ENCODE measurements around the gene PNPLA7. TPM values are rescaled to one million over a fixed set of nuclear protein-coding genes. Genes with fewer than 3 reads are reported as not detected.

The PNPLA7 gene
- total and polyA plus RNA-seq, 2 of the 4 experiments (the other 2 are of a cell fraction) = under 0.01 to 0.89 TPM

GRCh38 chr9:137429974-137430722, 120.1 kb downstream of the PNPLA7 start:
- BruUV-seq (replicated peaks) = no TSS peak
- Histone ChIP-seq H3K27ac (ENCODE audit: insufficient read depth, low read length) (no peak overlapping the region), H2BK5ac (ENCODE audit: low read depth, low read length, poor library complexity, severe bottlenecking) (no peak overlapping the region), H4K5ac (ENCODE audit: low read depth, low read length) (no peak overlapping the region), H2AK5ac (ENCODE audit: low read depth, low read length) (no peak overlapping the region), H3K4me3 (ENCODE audit: insufficient read depth, low read depth, low read length) (no peak overlapping the region), H3K23ac (ENCODE audit: low read depth, low read length) (no peak overlapping the region), H3K79me1 (ENCODE audit: low read depth in 1 of 2, low read length in 2 of 2) (no peaks in the 10 kb centered on the region), H3K18ac (ENCODE audit: low read depth, low read length) (no peak overlapping the region), H3K4me2 (ENCODE audit: low read depth, low read length) (no peak overlapping the region), H3K36me3 (ENCODE audit: control insufficient read depth, insufficient read depth, low read length) (no peaks in the 10 kb centered on the region), H3K9me1 (ENCODE audit: insufficient read depth, low read length) (no peaks in the 10 kb centered on the region), H3K9me3 (ENCODE audit: control insufficient read depth, insufficient read depth, low read length) (no peaks in the 10 kb centered on the region), H3K9ac (ENCODE audit: low read depth, low read length) (no peak overlapping the region), H3K14ac (replicated peaks; ENCODE audit: low read depth, low read length) (no peak overlapping the region), H4K20me1 (ENCODE audit: insufficient read depth, low read length) (no peaks in the 10 kb centered on the region), H2BK20ac (ENCODE audit: low read depth, low read length) (no peak overlapping the region), H3K4ac (ENCODE audit: low read depth, low read length) (no peak overlapping the region), H3K56ac (ENCODE audit: extremely low read depth, insufficient read depth, low read length) (no peak overlapping the region), H2AK9ac (replicated peaks; ENCODE audit: low read depth, low read length, poor library complexity) (no peak overlapping the region), H2BK120ac (ENCODE audit: low read depth, low read length) (no peak overlapping the region), H2AFZ (replicated peaks; ENCODE audit: low read length, poor library complexity) (no peak overlapping the region), H4K8ac (ENCODE audit: low read depth in 2 of 2, low read length in 2 of 2) (no peak overlapping the region), H3K4me1 (ENCODE audit: control insufficient read depth, insufficient read depth, low read length) (peaks cover 2% of the 10 kb centered on the region; the same call in 1 of the 2 replicates), H3K27me3 (ENCODE audit: control insufficient read depth, insufficient read depth, low read length) (no peaks in the 10 kb centered on the region), H2BK15ac (ENCODE audit: low read depth, low read length) (no peak overlapping the region), H4K91ac (ENCODE audit: insufficient read depth, low read depth, low read length) (no peak overlapping the region)
- in situ Hi-C loops (cut with MboI; ENCODE audit: low sequenced_read_pairs) (no loop called here), intact Hi-C loops (cut with micrococcal nuclease) (no loop called here), dilution Hi-C loops (cut with HindIII; ENCODE audit: low sequenced_read_pairs, unreplicated experiment) (no loop called here)
- POLR2A ChIA-PET (ENCODE audit: unreplicated experiment) = no interaction called here
- 70% methylated on average over 12 of the region's 34 CpGs; no CpG with 5 or more reads in 1 of the 2 experiments for WGBS, 2 experiments (ENCODE audit: extremely low coverage in 2 of 2, insufficient read length in 1 of 2)
- ATAC-seq (ENCODE audit: low read depth) (peak; percentile 13; the same call in 1 of the 2 replicates), DNase-seq (no peak)
- CTCF ChIA-PET = no interaction called here
- no peak for TF ChIP-seq MXI1 (IDR thresholded peaks at IDR 0.05; ENCODE audit: borderline replicate concordance, low read depth, low read length)
- no peak for TF ChIP-seq NFE2L2 (IDR thresholded peaks at IDR 0.05; ENCODE audit: low read depth, low read length)
- TF ChIP-seq ELK1 (IDR thresholded peaks at IDR 0.05; ENCODE audit: borderline replicate concordance, low read depth, low read length) = no peak
- TF ChIP-seq CHD1 (IDR thresholded peaks at IDR 0.05; ENCODE audit: low read depth, low read length) = no peak
- TF ChIP-seq POLR2A (IDR thresholded peaks at IDR 0.05; ENCODE audit: low read depth, low read length) = no peak
- no peak for TF ChIP-seq MAFK (IDR thresholded peaks at IDR 0.05; ENCODE audit: low read depth, low read length)
- no peak for TF ChIP-seq BHLHE40 (IDR thresholded peaks at IDR 0.05; ENCODE audit: low read depth, low read length)
- no peak for TF ChIP-seq RCOR1 (IDR thresholded peaks at IDR 0.05; ENCODE audit: insufficient replicate concordance, low read length)
- no peak for TF ChIP-seq RFX5 (IDR thresholded peaks at IDR 0.05; ENCODE audit: low read depth, low read length)
- TF ChIP-seq RAD21 (IDR thresholded peaks at IDR 0.05; ENCODE audit: low read length) = no peak
- no peak for TF ChIP-seq MAZ (IDR thresholded peaks at IDR 0.05; ENCODE audit: borderline replicate concordance, low read depth, low read length)
- TF ChIP-seq CEBPB (IDR thresholded peaks at IDR 0.05; ENCODE audit: low read depth, low read length) = no peak
- TF ChIP-seq USF2 (IDR thresholded peaks at IDR 0.05; ENCODE audit: low read depth, low read length) = no peak
- no peak for TF ChIP-seq SMC3 (IDR thresholded peaks at IDR 0.05; ENCODE audit: low read depth, low read length)
- TF ChIP-seq CTCF (conservative IDR thresholded peaks at IDR 0.05; ENCODE audit: low read depth, low read length) = no peak
- no peak for TF ChIP-seq FOS (IDR thresholded peaks at IDR 0.05; ENCODE audit: low read depth, low read length)

All from IMR-90 (cell line).